Measurements from ENCODE around the gene OBP2A.
"Not testable (repeated sequence)": the region's sequence is repeated elsewhere in the genome, so short reads cannot be mapped to it uniquely, and the experiment has no call there.

The OBP2A gene

GRCh38 chr9:135545646-135546176, at the start of gene OBP2A:
Gene OBP2A (plus strand): TSS chr9:135546126. CDS start chr9:135546181, 55 bp downstream.
- DNase-seq (ENCODE audit: low spot score) = not testable (repeated sequence)

- no peak for DNase-seq (ENCODE audit: low spot score)
These were observed 47.4 kb upstream of the OBP2A start for GRCh38 chr9:135498381-135499126.

- peak; percentile 73 for DNase-seq (ENCODE audit: low spot score)
These were observed 46.4 kb upstream of the OBP2A start for GRCh38 chr9:135499326-135500070.

GRCh38 chr9:135500071-135500524, 45.8 kb upstream of the OBP2A start:
- no peak for DNase-seq (ENCODE audit: low spot score)

GRCh38 chr9:135500525-135501260, 45.2 kb upstream of the OBP2A start, which contains the start of gene MRPS2:
Gene MRPS2 (plus strand): TSS chr9:135500682. CDS start chr9:135500711, 29 bp downstream.
- peak; percentile 79 for DNase-seq (ENCODE audit: low spot score)

GRCh38 chr9:135501261-135502167, 44.4 kb upstream of the OBP2A start:
- DNase-seq (ENCODE audit: low spot score) = peak; percentile 49

GRCh38 chr9:135502168-135502872, 43.6 kb upstream of the OBP2A start:
- no peak for DNase-seq (ENCODE audit: low spot score)

GRCh38 chr9:135502873-135503321, 43.0 kb upstream of the OBP2A start:
- DNase-seq (ENCODE audit: low spot score) = no peak

- no peak for DNase-seq (ENCODE audit: low spot score)
These were observed 42.3 kb upstream of the OBP2A start for GRCh38 chr9:135503371-135504261.

- peak; percentile 53 for DNase-seq (ENCODE audit: low spot score)
These were observed 41.4 kb upstream of the OBP2A start for GRCh38 chr9:135504262-135505243.

- no peak for DNase-seq (ENCODE audit: low spot score)
These were observed 40.3 kb upstream of the OBP2A start for GRCh38 chr9:135505406-135506187.

- DNase-seq (ENCODE audit: low spot score) = no peak
These were observed 39.4 kb upstream of the OBP2A start for GRCh38 chr9:135506327-135507103.

- DNase-seq (ENCODE audit: low spot score) = no peak
These were observed 38.6 kb upstream of the OBP2A start for GRCh38 chr9:135507104-135508035.

- no peak for DNase-seq (ENCODE audit: low spot score)
These were observed 37.6 kb upstream of the OBP2A start for GRCh38 chr9:135508211-135508820.

GRCh38 chr9:135509458-135509857, 36.5 kb upstream of the OBP2A start:
- no peak for DNase-seq (ENCODE audit: low spot score)

All from hematopoietic multipotent progenitor cell treated with erythropoietin and hydrocortisone succinate and interleukin-3 and kit ligand, for 15 days (in vitro differentiated cells).